Measurements from ENCODE around the gene HSPA1L. TPM values are rescaled to one million over a fixed set of nuclear protein-coding genes. Genes with fewer than 3 reads are reported as not detected.

Gene HSPA1L
- total and polyA plus RNA-seq, 2 experiments from 2014 or later: 1.0 to 1.4 TPM

DNA sequence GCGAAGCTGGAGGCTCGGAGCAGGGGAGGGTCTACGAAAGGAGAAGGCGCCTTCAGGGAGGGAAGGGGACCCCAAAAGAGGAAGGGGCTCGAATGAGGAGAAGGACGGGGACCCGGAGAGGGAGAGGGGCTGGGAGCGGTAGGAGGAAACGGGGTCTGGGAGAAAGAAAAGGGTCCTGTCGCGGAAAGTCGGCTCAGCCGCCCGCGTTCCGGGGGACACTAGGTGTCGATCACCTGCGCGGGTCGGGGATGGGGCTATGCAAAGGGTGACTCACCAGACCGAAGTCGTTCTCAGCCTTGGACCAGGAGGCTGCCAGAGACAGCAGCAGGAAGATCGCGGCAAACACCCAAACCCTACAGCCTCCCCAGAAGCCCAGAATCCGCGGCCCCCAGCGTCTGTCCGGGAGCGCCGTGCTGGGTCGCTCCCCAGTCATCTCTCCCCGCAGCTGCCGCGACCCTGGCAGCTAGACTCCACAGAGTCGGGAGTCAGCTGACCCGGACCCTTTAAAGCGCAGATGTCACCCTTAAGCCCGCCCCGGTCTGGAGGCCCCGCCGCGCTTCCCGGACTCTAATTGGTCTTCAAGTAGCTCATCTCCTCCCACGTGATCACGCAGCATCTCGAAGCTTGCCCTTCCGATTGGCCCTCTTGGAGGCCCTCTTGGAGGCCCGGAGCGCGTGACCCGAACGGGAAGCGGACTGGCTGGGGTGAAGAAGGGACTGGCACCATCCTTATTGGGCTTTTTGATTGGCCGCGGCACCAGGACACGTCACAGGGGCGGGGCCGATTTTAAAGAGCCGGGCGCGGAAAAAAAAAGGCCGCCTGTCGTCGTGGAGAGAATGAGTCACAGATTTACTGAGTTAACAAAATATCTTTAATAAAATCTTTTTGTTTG is 47.5 kb upstream of the HSPA1L start, which contains the start of gene NEU1:
Gene NEU1 (minus strand): TSS at position 478 of the 892 bp plus-strand sequence. CDS start 45 bp downstream, at position 433.
- H2AFZ ChIP-seq: peak within 1 kb of the TSS; percentile 13
- H3K4me1 ChIP-seq (ENCODE audit: insufficient read depth): peaks cover 5% of the 10 kb centered on the region
- peak; percentile 100 for DNase-seq (ENCODE audit: low spot score)
- H3K27me3 ChIP-seq: no peaks in the 10 kb centered on the region
- no peaks in the 10 kb centered on the region for H3K9me2 ChIP-seq (replicated peaks; ENCODE audit: insufficient read depth)
- no peaks in the 10 kb centered on the region for H3K36me3 ChIP-seq (replicated peaks; ENCODE audit: insufficient read depth, low read depth)
- peak within 1 kb of the TSS; percentile 86 for H3K4me2 ChIP-seq
- no peak for TF ChIP-seq EZH2phosphoT487 (IDR thresholded peaks at IDR 0.05; ENCODE audit: low read depth, severe bottlenecking, unreplicated experiment)
- no peak for TF ChIP-seq CTCF (IDR thresholded peaks at IDR 0.05; ENCODE audit: poor library complexity)
- TF ChIP-seq EZH2 (IDR thresholded peaks at IDR 0.05; ENCODE audit: borderline replicate concordance): no peak
- H3K9me3 ChIP-seq (ENCODE audit: low read depth): no peaks in the 10 kb centered on the region
- H4K20me1 ChIP-seq (ENCODE audit: insufficient read depth, poor library complexity, severe bottlenecking): peaks cover 2% of the 10 kb centered on the region
- H3K4me3 ChIP-seq: peak within 1 kb of the TSS; percentile 30
- H3K27ac ChIP-seq: peak within 1 kb of the TSS; percentile 84
- peaks cover 19% of the 10 kb centered on the region for H3K79me2 ChIP-seq
- 1% methylated on average over 55 of the region's 64 CpGs for WGBS (ENCODE audit: low lambda C conversion rate, missing lambda C conversion rate)

DNA sequence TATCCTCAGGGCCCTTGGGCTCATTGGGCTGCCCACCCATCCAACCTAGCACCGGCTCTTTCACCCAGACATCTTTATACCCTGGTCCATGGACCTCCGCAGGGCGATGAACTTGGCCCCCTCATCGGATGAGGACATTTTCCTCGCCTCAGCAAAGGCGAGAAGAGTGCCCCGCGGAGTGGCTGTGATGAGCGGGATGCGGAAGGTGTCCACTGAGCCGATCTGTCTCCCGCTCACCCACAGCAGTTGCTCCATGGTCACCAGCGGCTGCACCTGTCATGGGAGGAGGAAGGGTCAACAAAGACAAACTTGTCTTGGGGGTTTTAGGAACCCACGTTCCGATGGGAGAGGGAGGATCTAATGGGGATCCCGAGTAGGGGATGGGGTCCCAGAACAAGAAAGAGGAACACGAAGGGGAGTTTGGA is 46.8 kb upstream of the HSPA1L start:
- Histone ChIP-seq H3K4me3 (peak overlapping the region; percentile 30), H3K27me3 (no peaks in the 10 kb centered on the region), H3K4me1 (ENCODE audit: insufficient read depth) (peaks cover 5% of the 10 kb centered on the region), H3K9me2 (replicated peaks; ENCODE audit: insufficient read depth) (no peaks in the 10 kb centered on the region), H3K79me2 (peaks cover 19% of the 10 kb centered on the region), H3K27ac (peak overlapping the region; percentile 57), H3K4me2 (peak overlapping the region; percentile 86), H2AFZ (peak overlapping the region; percentile 1), H4K20me1 (ENCODE audit: insufficient read depth, poor library complexity, severe bottlenecking) (peaks cover 2% of the 10 kb centered on the region), H3K9me3 (ENCODE audit: low read depth) (no peaks in the 10 kb centered on the region), H3K36me3 (replicated peaks; ENCODE audit: insufficient read depth, low read depth) (no peaks in the 10 kb centered on the region)
- 52% methylated on average over 16 of the region's 17 CpGs for WGBS (ENCODE audit: low lambda C conversion rate, missing lambda C conversion rate)
- DNase-seq (ENCODE audit: low spot score): peak; percentile 23
- TF ChIP-seq CTCF (IDR thresholded peaks at IDR 0.05; ENCODE audit: poor library complexity): no peak
- TF ChIP-seq EZH2 (IDR thresholded peaks at IDR 0.05; ENCODE audit: borderline replicate concordance): no peak
- no peak for TF ChIP-seq EZH2phosphoT487 (IDR thresholded peaks at IDR 0.05; ENCODE audit: low read depth, severe bottlenecking, unreplicated experiment)

GRCh38 chr6:31861150-31861549 is 46.1 kb upstream of the HSPA1L start:
- no peak overlapping the region for H3K4me3 ChIP-seq
- 95% methylated on average over 7 of the region's 7 CpGs for WGBS (ENCODE audit: low lambda C conversion rate, missing lambda C conversion rate)
- peaks cover 5% of the 10 kb centered on the region for H3K4me1 ChIP-seq (ENCODE audit: insufficient read depth)
- peaks cover 2% of the 10 kb centered on the region for H4K20me1 ChIP-seq (ENCODE audit: insufficient read depth, poor library complexity, severe bottlenecking)
- H3K27me3 ChIP-seq: no peaks in the 10 kb centered on the region
- peaks cover 19% of the 10 kb centered on the region for H3K79me2 ChIP-seq
- H3K36me3 ChIP-seq (replicated peaks; ENCODE audit: insufficient read depth, low read depth): no peaks in the 10 kb centered on the region
- no peak overlapping the region for H3K27ac ChIP-seq
- H3K9me2 ChIP-seq (replicated peaks; ENCODE audit: insufficient read depth): no peaks in the 10 kb centered on the region
- DNase-seq (ENCODE audit: low spot score): peak; percentile 4
- no peaks in the 10 kb centered on the region for H3K9me3 ChIP-seq (ENCODE audit: low read depth)
- H3K4me2 ChIP-seq: peak overlapping the region; percentile 86
- no peak for TF ChIP-seq EZH2phosphoT487 (IDR thresholded peaks at IDR 0.05; ENCODE audit: low read depth, severe bottlenecking, unreplicated experiment)
- TF ChIP-seq EZH2 (IDR thresholded peaks at IDR 0.05; ENCODE audit: borderline replicate concordance): no peak
- no peak for TF ChIP-seq CTCF (IDR thresholded peaks at IDR 0.05; ENCODE audit: poor library complexity)
- H2AFZ ChIP-seq: no peak overlapping the region
